DOHH2 (cell line): ENCODE measurements around the gene SGTB.
A peak's percentile ranks its signal among the peaks of the same experiment; 100 is the strongest.

Experiments
- H3F3A ChIP-seq: fragments of 200-600 bp; sonication (generic), shearing (Covaris generic); 2 replicates; pipeline ENCODE4 v1.6.0; 2016; ENCODE audit warnings: antibody characterized with exemption, mild to moderate bottlenecking; ENCODE audit not compliant: control insufficient read depth, insufficient read depth
- H3K27ac ChIP-seq: fragments of 200-600 bp; sonication (generic); 2 replicates; pipeline ENCODE4 v1.5.1; 2014; ENCODE audit warnings: low read depth, mild to moderate bottlenecking, low read length, moderate library complexity
- H3K27me3 ChIP-seq: fragments of 200-600 bp; sonication (generic); 2 replicates; pipeline ENCODE4 v1.6.1; 2014; ENCODE audit warnings: mild to moderate bottlenecking, low read length, mixed read lengths; ENCODE audit not compliant: control insufficient read depth
- H3K36me3 ChIP-seq: fragments of 200-600 bp; sonication (generic); 2 replicates; pipeline ENCODE4 v1.6.1; 2014; ENCODE audit warnings: mild to moderate bottlenecking, low read length, moderate library complexity, mixed read lengths; ENCODE audit not compliant: control insufficient read depth
- H3K4me1 ChIP-seq: fragments of 200-600 bp; sonication (generic); 2 replicates; pipeline ENCODE4 v1.6.1; 2014; ENCODE audit warnings: mild to moderate bottlenecking, low read length, mixed read lengths; ENCODE audit not compliant: control insufficient read depth
- H3K4me2 ChIP-seq: fragments of 200-600 bp; sonication (generic); 2 replicates; pipeline ENCODE4 v1.6.0; 2014; ENCODE audit warnings: mild to moderate bottlenecking, low read length, moderate library complexity
- H3K4me3 ChIP-seq: fragments of 200-600 bp; sonication (generic); 2 replicates; pipeline ENCODE4 v1.5.1; 2014; ENCODE audit warnings: mild to moderate bottlenecking, low read length, mixed read lengths
- H3K79me2 ChIP-seq: fragments of 200-600 bp; sonication (generic); 2 replicates; pipeline ENCODE4 v1.6.1; 2014; ENCODE audit warnings: mild to moderate bottlenecking, low read length, mixed read lengths; ENCODE audit not compliant: control insufficient read depth
- H3K9me2 ChIP-seq: fragments of 200-600 bp; sonication (generic); replicated peaks from 2 replicates; pipeline ENCODE4 v1.6.1; 2014; ENCODE audit warnings: mild to moderate bottlenecking, low read length, mixed read lengths; ENCODE audit not compliant: control insufficient read depth
- H3K9me3 ChIP-seq: fragments of 200-600 bp; sonication (generic); 2 replicates; pipeline ENCODE4 v1.6.1; 2014; ENCODE audit warnings: antibody characterized with exemption, low read length, mixed read lengths; ENCODE audit not compliant: control insufficient read depth, insufficient read depth
- H4K20me1 ChIP-seq: fragments of 200-600 bp; sonication (generic); 2 replicates; pipeline ENCODE4 v1.6.0; 2014; ENCODE audit warnings: low read depth, mild to moderate bottlenecking, antibody characterized with exemption, low read length, moderate library complexity; ENCODE audit not compliant: control insufficient read depth, insufficient read depth
- CTCF ChIP-seq: fragments of 200-600 bp; sonication (generic); IDR thresholded peaks from one replicate; pipeline ENCODE4 v1.5.1; 2014; ENCODE audit warnings: antibody characterized with exemption, mild to moderate bottlenecking, low read depth, low read length; ENCODE audit not compliant: poor library complexity, severe bottlenecking
- EZH2phosphoT487 ChIP-seq: fragments of 200-600 bp; sonication (generic); IDR thresholded peaks from 2 replicates; pipeline ENCODE4 v1.6.1; 2017; ENCODE audit warnings: borderline replicate concordance, mild to moderate bottlenecking, antibody characterized with exemption, low read length, moderate library complexity, mixed read lengths

The SGTB gene

GRCh38 chr5:65625743-65626142, 96.2 kb downstream of the SGTB start:
- peaks cover 5% of the 10 kb centered on the region for H3K36me3 ChIP-seq
- TF ChIP-seq EZH2phosphoT487 (no peak), CTCF (no peak)
- no peaks in the 10 kb centered on the region for H3F3A ChIP-seq
- no peaks in the 10 kb centered on the region for H4K20me1 ChIP-seq
- peak overlapping the region; percentile 87 for H3K4me3 ChIP-seq
- peak overlapping the region; percentile 73; the same call in 1 of the 2 replicates for H3K27ac ChIP-seq
- peaks cover 22% of the 10 kb centered on the region for H3K4me1 ChIP-seq
- no peaks in the 10 kb centered on the region for H3K27me3 ChIP-seq
- no peaks in the 10 kb centered on the region for H3K9me3 ChIP-seq
- H3K9me2 ChIP-seq = no peaks in the 10 kb centered on the region
- peak overlapping the region; percentile 86 for H3K4me2 ChIP-seq
- H3K79me2 ChIP-seq = peaks cover 81% of the 10 kb centered on the region

- peak within 1 kb of the TSS; percentile 86 for H3K4me2 ChIP-seq
- H3K4me3 ChIP-seq = peak within 1 kb of the TSS; percentile 87
- TF ChIP-seq CTCF (no peak), EZH2phosphoT487 (no peak)
- no peaks in the 10 kb centered on the region for H3F3A ChIP-seq
- no peaks in the 10 kb centered on the region for H3K9me3 ChIP-seq
- peaks cover 80% of the 10 kb centered on the region for H3K79me2 ChIP-seq
- no peaks in the 10 kb centered on the region for H3K9me2 ChIP-seq
- peaks cover 5% of the 10 kb centered on the region for H3K36me3 ChIP-seq
- H3K4me1 ChIP-seq = peaks cover 22% of the 10 kb centered on the region
- H3K27me3 ChIP-seq = no peaks in the 10 kb centered on the region
- H3K27ac ChIP-seq = peak within 1 kb of the TSS; percentile 73
- H4K20me1 ChIP-seq = no peaks in the 10 kb centered on the region
These were observed 97.0 kb downstream of the SGTB start, which contains the start of the genes SHLD3 and TRAPPC13 for GRCh38 chr5:65624571-65625555. Gene SHLD3, plus strand, starts transcription at chr5:65625027. Its CDS starts 4,561 bp downstream, at chr5:65629588. Gene TRAPPC13, plus strand, starts transcription at chr5:65625027. Its CDS starts 34 bp downstream, at chr5:65625061.

- Histone ChIP-seq H3K9me3 (no peaks in the 10 kb centered on the region), H3K4me1 (peaks cover 22% of the 10 kb centered on the region), H3F3A (no peaks in the 10 kb centered on the region), H3K27me3 (no peaks in the 10 kb centered on the region), H3K9me2 (no peaks in the 10 kb centered on the region), H3K27ac (peak within 1 kb of the TSS; percentile 73), H3K4me3 (peak within 1 kb of the TSS; percentile 87), H3K79me2 (peaks cover 78% of the 10 kb centered on the region), H3K36me3 (no peaks in the 10 kb centered on the region), H4K20me1 (no peaks in the 10 kb centered on the region), H3K4me2 (peak within 1 kb of the TSS; percentile 86)
- no peak for TF ChIP-seq EZH2phosphoT487
- no peak for TF ChIP-seq CTCF
These were observed 97.8 kb downstream of the SGTB start, which contains the start of gene TRIM23 for GRCh38 chr5:65624025-65624570. Gene TRIM23, minus strand, starts transcription at chr5:65624333. Its CDS starts 59 bp downstream, at chr5:65624274.
